SK-N-SH (cell line): ENCODE results near the gene FAM209A. TPM values are rescaled to one million over a fixed set of nuclear protein-coding genes. Genes with fewer than 3 reads are reported as not detected.

Experiments
- CTCF ChIA-PET: fragments of 300-600, 350-600 bp; formaldehyde crosslinking; extraction: SDS; loops from one replicate; lab custom pipeline; 2021; lab: Yijun Ruan, JAX
- POLR2A ChIA-PET: fragments of 350-600 bp; sonication (Branson Sonifier 250); formaldehyde crosslinking; extraction: SDS; loops from one replicate; lab custom pipeline; 2020; ENCODE audit warnings: antibody characterized with exemption, inconsistent platforms; lab: Yijun Ruan, JAX
- DNase-seq: peaks from one replicate; pipeline ENCODE4 v3.0.0; 2012
- H2AFZ ChIP-seq: fragments of 200-600 bp; sonication (generic); 2 replicates; pipeline ENCODE4 v1.8.1; 2016; ENCODE audit warnings: antibody characterized with exemption, mild to moderate bottlenecking, low read depth
- H3F3A ChIP-seq: fragments of 200-600 bp; sonication (generic); replicated peaks from 2 replicates; pipeline ENCODE3; 2016; ENCODE audit warnings: antibody characterized with exemption, mild to moderate bottlenecking; ENCODE audit not compliant: insufficient read depth
- H3K27ac ChIP-seq, 2 experiments: fragments of 200-500 bp in 1 of 2; fragments of 200-600 bp in 1 of 2; sonication (Bioruptor generic) in 1 of 2; sonication (generic), shearing (Covaris generic) in 1 of 2; 2 replicates each; pipeline versions ENCODE4 v1.5.1 to v1.6.1; 2014 to 2016; ENCODE audit warnings: low read depth in 2 of 2, inconsistent platforms in 1 of 2, low read length in 1 of 2, mild to moderate bottlenecking in 1 of 2, mixed read lengths in 1 of 2
- H3K27me3 ChIP-seq: fragments of 200-600 bp; sonication (generic), shearing (Covaris generic); 2 replicates; pipeline ENCODE4 v1.6.1; 2016; ENCODE audit warnings: mixed run types; ENCODE audit not compliant: insufficient read depth
- H3K36me3 ChIP-seq, 2 experiments: fragments of 200-500 bp in 1 of 2; fragments of 200-600 bp in 1 of 2; sonication (Bioruptor generic) in 1 of 2; sonication (generic) in 1 of 2; replicated peaks in 1 of 2; 2 replicates each; pipeline versions ENCODE3 to v1.5.1; 2014 to 2016; ENCODE audit warnings: low read length in 1 of 2, mild to moderate bottlenecking in 1 of 2; ENCODE audit not compliant: insufficient read depth in 2 of 2, control insufficient read depth in 1 of 2
- H3K4me1 ChIP-seq, 2 experiments: fragments of 200-500 bp in 1 of 2; fragments of 200-600 bp in 1 of 2; sonication (Bioruptor generic) in 1 of 2; sonication (generic), shearing (Covaris generic) in 1 of 2; 2 replicates each; pipeline versions ENCODE4 v1.5.1 to v1.6.1; 2014 to 2016; ENCODE audit warnings: low read depth in 1 of 2, low read length in 1 of 2, mixed run types in 1 of 2; ENCODE audit not compliant: insufficient read depth in 2 of 2, control insufficient read depth in 1 of 2
- H3K4me2 ChIP-seq: fragments of 200-600 bp; sonication (generic), shearing (Covaris generic); 2 replicates; pipeline ENCODE4 v1.6.1; 2017; ENCODE audit warnings: mixed run types
- H3K4me3 ChIP-seq, 2 experiments: fragments of 200-500 bp in 1 of 2; fragments of 200-600 bp in 1 of 2; sonication (Bioruptor generic) in 1 of 2; sonication (generic), shearing (Covaris generic) in 1 of 2; 2 replicates each; pipeline versions ENCODE4 v1.5.1 to v1.8.1; 2014 to 2016; ENCODE audit warnings: low read depth in 2 of 2, inconsistent platforms in 1 of 2, low read length in 1 of 2, mild to moderate bottlenecking in 1 of 2, mixed read lengths in 1 of 2, moderate library complexity in 1 of 2
- H3K79me2 ChIP-seq: fragments of 200-600 bp; sonication (generic); 2 replicates; pipeline ENCODE4 v1.8.1; 2017; ENCODE audit warnings: mild to moderate bottlenecking; ENCODE audit not compliant: insufficient read depth
- H3K9ac ChIP-seq: fragments of 200-600 bp; sonication (generic); 2 replicates; pipeline ENCODE4 v1.6.1; 2017; ENCODE audit warnings: mixed run types
- H3K9me2 ChIP-seq: fragments of 200-600 bp; sonication (generic); 2 replicates; pipeline ENCODE4 v1.6.1; 2017; ENCODE audit warnings: mixed run types
- H3K9me3 ChIP-seq: fragments of 200-600 bp; sonication (generic); 2 replicates; pipeline ENCODE4 v1.6.1; 2017; ENCODE audit warnings: mixed run types, mild to moderate bottlenecking, moderate library complexity
- H4K20me1 ChIP-seq: fragments of 200-600 bp; sonication (generic); 2 replicates; pipeline ENCODE4 v1.6.1; 2017; ENCODE audit warnings: mild to moderate bottlenecking, mixed run types; ENCODE audit not compliant: insufficient read depth
- CTCF ChIP-seq: fragments of 200-600 bp; sonication (generic); IDR thresholded peaks from 2 replicates; pipeline ENCODE4 v1.6.1; 2017; ENCODE audit warnings: antibody characterized with exemption, mild to moderate bottlenecking, moderate library complexity
- ELF1 ChIP-seq: IDR thresholded peaks from 2 replicates; pipeline ENCODE4 v1.4.0; 2012
- EZH2phosphoT487 ChIP-seq: fragments of 200-600 bp; sonication (generic); IDR thresholded peaks from 2 replicates; pipeline ENCODE4 v1.6.1; 2017; ENCODE audit warnings: low read depth, mixed run types, mild to moderate bottlenecking, antibody characterized with exemption, moderate library complexity, borderline replicate concordance
- FOXJ3 ChIP-seq: sonication (generic); formaldehyde crosslinking; IDR thresholded peaks from 2 replicates; pipeline ENCODE4 v1.5.1; 2020; ENCODE audit warnings: mild to moderate bottlenecking, missing genetic modification reagents
- FOXM1 ChIP-seq: IDR thresholded peaks from 2 replicates; pipeline ENCODE4 v1.4.0; 2012; ENCODE audit warnings: low read depth, mild to moderate bottlenecking
- GABPA ChIP-seq: IDR thresholded peaks from 2 replicates; pipeline ENCODE4 v1.4.0; 2012; ENCODE audit warnings: low read depth, mild to moderate bottlenecking
- IRF3 ChIP-seq: fragments of 150-350 bp; IDR thresholded peaks from 2 replicates; pipeline ENCODE4 v1.6.1; 2016; ENCODE audit warnings: mild to moderate bottlenecking, low read depth, low read length
- MXI1 ChIP-seq: IDR thresholded peaks from 2 replicates; pipeline ENCODE4 v1.6.1; 2012; ENCODE audit warnings: mild to moderate bottlenecking, low read depth, low read length, improper control_type of control experiment
- NFIC ChIP-seq: IDR thresholded peaks from 2 replicates; pipeline ENCODE4 v1.4.0; 2012; ENCODE audit warnings: borderline replicate concordance
- NRF1 ChIP-seq: IDR thresholded peaks from 2 replicates; pipeline ENCODE4 v1.6.1; 2012; ENCODE audit warnings: low read depth, mild to moderate bottlenecking, low read length
- POLR2AphosphoS5 ChIP-seq: IDR thresholded peaks from 2 replicates; pipeline ENCODE4 v1.6.1; 2012; ENCODE audit warnings: low read depth, low read length
- RAD21 ChIP-seq: IDR thresholded peaks from 2 replicates; pipeline ENCODE4 v1.6.1; 2012; ENCODE audit warnings: mild to moderate bottlenecking, low read length
- REST ChIP-seq: IDR thresholded peaks from 2 replicates; pipeline ENCODE4 v1.6.1; 2012; ENCODE audit warnings: mild to moderate bottlenecking, low read depth, low read length, moderate library complexity
- RFX5 ChIP-seq: IDR thresholded peaks from 2 replicates; pipeline ENCODE4 v1.6.1; 2012; ENCODE audit warnings: mild to moderate bottlenecking, improper control_type of control experiment, low read length
- RXRA ChIP-seq: IDR thresholded peaks from 2 replicates; pipeline ENCODE4 v1.4.0; 2012; ENCODE audit warnings: low read depth, mild to moderate bottlenecking, borderline replicate concordance
- SIN3A ChIP-seq: IDR thresholded peaks from 2 replicates; pipeline ENCODE4 v1.6.1; 2012; ENCODE audit warnings: low read depth, mild to moderate bottlenecking, low read length, moderate library complexity, borderline replicate concordance
- TEAD4 ChIP-seq: IDR thresholded peaks from 2 replicates; pipeline ENCODE4 v1.4.0; 2012; ENCODE audit warnings: mild to moderate bottlenecking, borderline replicate concordance; ENCODE audit not compliant: insufficient read depth
- YY1 ChIP-seq: IDR thresholded peaks from 2 replicates; pipeline ENCODE4 v1.4.0; 2012; ENCODE audit warnings: low read depth, mild to moderate bottlenecking
- WGBS: methylation state at CpG from one replicate; pipeline ENCODE4 v1.1.6; 2017; ENCODE audit warnings: low lambda C conversion rate; 5-methylcytosine and 5-hydroxymethylcytosine counted together
- polyA plus RNA-seq, 3 experiments: library from polyadenylated mRNA; depleted of rRNA; stranded (reverse); fragments of >200 nt; gene quantifications; 2 replicates each; pipeline ENCODE4 v1.2.3, GENCODE V29; 2012

The FAM209A gene
- polyA plus RNA-seq, 1 of the 3 experiments (the other 2 are of a cell fraction) = not detected

GRCh38 chr20:56565511-56565910 lies 41.0 kb downstream of the FAM209A start:
- Histone ChIP-seq H4K20me1 (no peaks in the 10 kb centered on the region), H3K4me3 (no peak overlapping the region), H3K9me3 (no peaks in the 10 kb centered on the region), H3K27ac (no peak overlapping the region), H3K4me2 (no peak overlapping the region), H3K79me2 (no peaks in the 10 kb centered on the region), H2AFZ (no peak overlapping the region), H3K36me3 (no peaks in the 10 kb centered on the region), H3K27me3 (peaks cover 27% of the 10 kb centered on the region; the same call in 1 of the 2 replicates), H3F3A (no peaks in the 10 kb centered on the region), H3K4me1 (no peaks in the 10 kb centered on the region), H3K9ac (no peak overlapping the region), H3K9me2 (no peaks in the 10 kb centered on the region)
- POLR2A ChIA-PET = no interaction called here
- CTCF ChIA-PET = interaction anchor here (6.0 kb wide), 1 partner anchor 15 kb away, joined by 23 read pairs; no protein-coding TSS in a partner anchor
- TF ChIP-seq POLR2AphosphoS5 = no peak
- no peak for TF ChIP-seq NFIC
- TF ChIP-seq FOXJ3 = no peak
- no peak for TF ChIP-seq EZH2phosphoT487
- no peak for TF ChIP-seq NRF1
- TF ChIP-seq GABPA = no peak
- TF ChIP-seq FOXM1 = no peak
- no peak for TF ChIP-seq RAD21
- TF ChIP-seq CTCF = no peak
- no peak for TF ChIP-seq ELF1
- TF ChIP-seq RFX5 = no peak
- no peak for TF ChIP-seq IRF3
- TF ChIP-seq TEAD4 = no peak
- no peak for TF ChIP-seq MXI1
- no peak for TF ChIP-seq RXRA
- no peak for TF ChIP-seq YY1
- TF ChIP-seq SIN3A = no peak
- no peak for TF ChIP-seq REST
- no peak for DNase-seq
- 12% methylated on average over 4 of the region's 4 CpGs for WGBS
